Vagina (tissue), 2 donors: ENCODE results near the gene CACNA1C.

Experiments
- POLR2A ChIP-seq, 2 donors: fragments of 450-650 bp; IDR thresholded peaks; one replicate each; pipeline ENCODE4 v1.6.1; 2017; ENCODE audit warnings: antibody characterized with exemption in 2 of 2, mild to moderate bottlenecking in 2 of 2, moderate library complexity in 2 of 2
- POLR2AphosphoS5 ChIP-seq, 2 donors: sonication (generic); formaldehyde crosslinking; IDR thresholded peaks; one replicate each; pipeline ENCODE4 v1.9.0; 2017; ENCODE audit warnings: antibody characterized with exemption in 2 of 2, mild to moderate bottlenecking in 2 of 2, low read depth in 1 of 2; ENCODE audit not compliant: insufficient read depth in 1 of 2

- TF ChIP-seq POLR2A (IDR thresholded peaks at IDR 0.05) (no peak), POLR2AphosphoS5 (IDR thresholded peaks at IDR 0.05; ENCODE audit: insufficient read depth in 1 of 2, low read depth in 1 of 2) (no peak)
These were observed 88.2 kb downstream of the CACNA1C start for GRCh38 chr12:2140858-2141519.
